Vagina (tissue), 2 donors: ENCODE measurements around the gene G3BP1.

ENCODE experiments used
- CTCF ChIP-seq, 3 experiments: fragments of 450-650 bp in 2 of 3; fragments of 200-600 bp in 1 of 3; sonication (generic) in 1 of 3; IDR thresholded peaks; one replicate each; pipeline ENCODE4 v1.5.1; 2017 to 2019; ENCODE audit warnings: antibody characterized with exemption in 3 of 3, mild to moderate bottlenecking in 2 of 3, moderate library complexity in 2 of 3
- POLR2AphosphoS5 ChIP-seq, 2 donors: sonication (generic); formaldehyde crosslinking; IDR thresholded peaks; one replicate each; pipeline ENCODE4 v1.9.0; 2017; ENCODE audit warnings: antibody characterized with exemption in 2 of 2, mild to moderate bottlenecking in 2 of 2, low read depth in 1 of 2; ENCODE audit not compliant: insufficient read depth in 1 of 2

GRCh38 chr5:151743530-151743929, 28.2 kb upstream of the G3BP1 start:
- no peak for TF ChIP-seq CTCF (IDR thresholded peaks at IDR 0.05)
- no peak for TF ChIP-seq POLR2AphosphoS5 (IDR thresholded peaks at IDR 0.05; ENCODE audit: insufficient read depth in 1 of 2, low read depth in 1 of 2)
